Measurements from ENCODE around the gene JAGN1. TPM values are rescaled to one million over a fixed set of nuclear protein-coding genes. Genes with fewer than 3 reads are reported as not detected.

The JAGN1 gene
- total RNA-seq, 1 donor from 2014 or later, result 55.2 TPM

DNA sequence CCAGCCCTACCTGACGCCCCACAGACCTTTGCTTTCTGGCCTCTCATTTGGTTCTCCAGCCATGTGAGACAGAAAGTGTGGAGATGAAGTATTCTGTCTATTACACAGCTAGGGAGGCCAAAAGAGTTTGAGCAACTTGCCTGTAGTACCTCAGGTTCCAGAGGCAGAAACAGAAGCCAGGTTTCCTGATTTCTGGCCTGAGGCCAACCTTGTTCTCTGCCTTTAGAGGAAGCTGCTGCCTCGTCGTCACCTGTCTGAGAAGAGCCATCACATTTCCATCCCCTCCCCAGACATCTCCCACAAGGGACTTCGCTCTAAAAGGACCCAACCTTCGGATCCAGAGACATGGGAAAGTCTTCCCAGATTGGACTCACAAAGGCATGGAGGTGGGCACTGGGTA lies 16.1 kb downstream of the JAGN1 start:
- Histone ChIP-seq H3K27ac (no peak overlapping the region), H3K4me3 (no peak overlapping the region), H3K27me3 (no peaks in the 10 kb centered on the region), H3K4me1 (no peaks in the 10 kb centered on the region), H3K9me3 (no peaks in the 10 kb centered on the region), H3K36me3 (peaks cover 0 to 3% of the 10 kb centered on the region in 2 donors)
- intact Hi-C loops (cut with DNase I), result no loop called here
- TF ChIP-seq CTCF (IDR thresholded peaks at IDR 0.05), result no peak
- no peak for DNase-seq (ENCODE audit: low spot score in 2 of 2)

DNA sequence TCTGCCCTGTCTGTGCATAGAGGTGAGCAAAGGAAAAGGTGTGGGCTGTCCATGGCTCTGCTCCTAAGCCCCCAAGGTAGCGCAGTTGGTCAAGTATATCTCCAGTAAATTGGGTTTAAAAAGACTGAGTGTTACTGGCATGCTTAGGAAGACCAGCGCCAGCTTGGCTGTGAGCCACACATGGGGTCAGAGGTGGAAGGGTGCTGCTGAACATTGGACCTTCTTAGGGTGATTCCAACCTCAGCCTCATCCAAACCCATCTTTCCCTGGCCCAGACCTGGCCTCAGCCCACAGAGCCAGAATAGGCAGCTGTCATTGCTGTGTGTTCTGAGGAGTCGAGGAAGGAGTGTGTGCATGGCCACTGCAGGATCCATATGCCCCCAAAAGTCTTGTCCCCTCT lies 17.9 kb downstream of the JAGN1 start:
- H3K27ac ChIP-seq, result no peak overlapping the region
- peaks cover 0 to 3% of the 10 kb centered on the region in 2 donors for H3K36me3 ChIP-seq
- H3K4me1 ChIP-seq, result no peaks in the 10 kb centered on the region
- DNase-seq (ENCODE audit: low spot score in 2 of 2), result no peak
- H3K4me3 ChIP-seq, result no peak overlapping the region
- no peaks in the 10 kb centered on the region for H3K27me3 ChIP-seq
- intact Hi-C loops (cut with DNase I), result no loop called here
- no peaks in the 10 kb centered on the region for H3K9me3 ChIP-seq
- TF ChIP-seq CTCF (IDR thresholded peaks at IDR 0.05), result no peak

DNA sequence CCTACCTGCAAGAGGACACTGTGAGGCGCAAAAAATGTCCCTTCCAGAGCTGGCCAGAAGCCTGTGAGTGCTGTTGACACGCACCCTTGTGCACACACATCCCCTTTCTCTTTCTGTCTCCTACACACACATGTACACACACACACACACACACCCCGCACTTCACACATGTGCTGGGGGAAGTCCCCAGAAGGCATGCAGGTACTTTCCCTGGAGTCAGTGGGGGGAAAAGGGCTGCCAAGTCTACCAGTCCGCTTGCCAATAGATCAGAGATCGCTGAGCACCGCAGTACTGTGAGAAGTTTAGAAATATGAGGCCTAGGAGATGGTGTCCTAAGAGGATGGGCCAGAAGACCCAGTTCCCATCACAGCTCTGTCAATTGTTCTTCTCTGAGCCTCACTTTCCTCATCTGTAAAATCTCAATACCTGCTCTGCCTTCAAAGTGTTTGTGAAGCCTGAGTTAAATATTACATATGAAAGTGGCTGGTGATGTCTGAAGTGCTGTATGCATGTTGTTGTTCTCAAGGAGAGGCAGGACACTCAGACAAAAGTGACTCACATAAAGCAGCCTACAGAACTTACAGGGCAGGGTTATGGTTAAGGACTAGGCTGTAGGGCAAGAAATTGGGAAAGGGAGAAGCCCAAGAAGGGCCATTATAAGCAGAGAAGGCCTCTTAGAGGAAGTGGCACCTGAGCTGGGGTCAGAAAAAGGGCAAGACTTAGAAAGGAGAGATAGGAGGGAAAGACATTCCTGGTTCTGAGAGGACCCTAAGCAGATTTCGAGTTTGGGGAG lies 19.0 kb downstream of the JAGN1 start:
- intact Hi-C loops (cut with DNase I), result loop anchor here (10.0 kb wide), 1 partner anchor 515 kb away; the partner anchor contains the start of gene SETD5
- Histone ChIP-seq H3K27me3 (no peaks in the 10 kb centered on the region), H3K36me3 (peaks cover 0 to 3% of the 10 kb centered on the region in 2 donors), H3K27ac (no peak overlapping the region), H3K4me3 (no peak overlapping the region), H3K9me3 (no peaks in the 10 kb centered on the region), H3K4me1 (peaks cover 6% of the 10 kb centered on the region in 2 donors)
- DNase-seq (ENCODE audit: low spot score in 2 of 2), result no peak
- TF ChIP-seq CTCF (IDR thresholded peaks at IDR 0.05), result no peak

DNA sequence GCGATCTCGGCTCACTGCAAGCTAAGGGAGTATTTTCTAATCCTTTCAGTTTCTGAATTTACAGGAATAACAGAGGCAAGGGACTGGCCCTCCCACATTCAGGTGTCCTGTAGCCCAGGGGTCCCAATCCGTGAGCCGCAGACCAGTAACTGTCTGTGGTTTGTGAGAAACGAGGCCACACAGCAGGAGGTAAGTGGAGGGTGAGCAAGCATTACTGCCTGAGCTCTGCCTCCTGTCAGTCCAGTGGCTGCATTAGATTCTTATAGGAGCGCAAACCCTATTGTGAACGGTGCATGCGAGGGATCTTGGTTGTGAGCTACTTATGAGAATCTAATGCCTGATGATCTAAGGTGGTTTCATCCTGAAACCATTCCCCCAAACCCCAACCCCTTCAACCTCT lies 21.5 kb downstream of the JAGN1 start:
- H3K4me3 ChIP-seq, result no peak overlapping the region
- peaks cover 12 to 20% of the 10 kb centered on the region in 2 donors for H3K4me1 ChIP-seq
- no peak for DNase-seq (ENCODE audit: low spot score in 2 of 2)
- H3K9me3 ChIP-seq, result no peaks in the 10 kb centered on the region
- TF ChIP-seq CTCF (IDR thresholded peaks at IDR 0.05), result no peak
- H3K27me3 ChIP-seq, result no peaks in the 10 kb centered on the region
- H3K27ac ChIP-seq, result no peak overlapping the region
- intact Hi-C loops (cut with DNase I), result loop anchor here (10.0 kb wide), 1 partner anchor 517 kb away; the partner anchor contains the start of gene SETD5
- H3K36me3 ChIP-seq, result peaks cover 0 to 3% of the 10 kb centered on the region in 2 donors

DNA sequence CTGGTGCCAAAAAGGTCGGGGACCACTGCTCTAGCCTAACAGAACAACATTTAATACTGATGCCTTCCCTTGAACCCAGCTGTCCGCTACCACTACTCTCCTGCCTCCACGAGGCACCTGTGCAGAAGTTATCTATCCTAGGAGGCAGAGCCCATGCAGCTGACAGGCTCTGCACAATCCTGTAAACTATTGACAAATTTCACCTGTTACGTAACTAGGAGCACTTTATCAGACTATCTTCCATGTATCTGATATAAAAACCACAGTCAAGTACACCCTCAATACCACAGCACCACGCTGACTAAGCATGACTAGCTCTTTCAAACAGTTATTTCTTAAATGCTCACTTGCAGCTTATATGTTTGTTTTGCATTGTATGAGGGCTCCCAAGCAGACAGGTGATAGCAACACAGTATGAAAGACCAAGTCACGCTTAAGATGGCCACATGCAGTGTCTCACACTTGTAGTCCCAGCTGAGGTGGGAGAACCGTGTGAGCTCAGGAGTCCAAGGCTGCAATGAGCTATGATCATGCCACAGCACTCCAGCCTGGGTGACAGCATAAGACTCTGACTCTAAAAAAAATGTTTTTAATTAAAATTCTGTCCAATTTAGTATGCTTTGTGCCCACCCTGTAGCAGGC lies 22.0 kb downstream of the JAGN1 start:
- intact Hi-C loops (cut with DNase I), result loop anchor here (10.0 kb wide), 1 partner anchor 518 kb away; the partner anchor contains the start of gene SETD5

More for the DNA sequence above, 22.0 kb downstream of the JAGN1 start:
- peaks cover 16 to 22% of the 10 kb centered on the region in 2 donors for H3K4me1 ChIP-seq
- TF ChIP-seq CTCF (IDR thresholded peaks at IDR 0.05), result no peak
- DNase-seq (ENCODE audit: low spot score in 2 of 2), result no peak
- peaks cover 0 to 3% of the 10 kb centered on the region in 2 donors for H3K36me3 ChIP-seq
- no peaks in the 10 kb centered on the region for H3K27me3 ChIP-seq
- no peaks in the 10 kb centered on the region for H3K9me3 ChIP-seq
- H3K4me3 ChIP-seq, result no peak overlapping the region
- H3K27ac ChIP-seq, result no peak overlapping the region
